NCI-H2171 treated with DMSO at 0.1 percent for 48 hours (cell line): ENCODE measurements around the gene MMD.

Experiments used
- DNase-seq: peaks from one replicate; lab custom pipeline; 2025; lab: John Stamatoyannopoulos, UW

MMD gene

DNA sequence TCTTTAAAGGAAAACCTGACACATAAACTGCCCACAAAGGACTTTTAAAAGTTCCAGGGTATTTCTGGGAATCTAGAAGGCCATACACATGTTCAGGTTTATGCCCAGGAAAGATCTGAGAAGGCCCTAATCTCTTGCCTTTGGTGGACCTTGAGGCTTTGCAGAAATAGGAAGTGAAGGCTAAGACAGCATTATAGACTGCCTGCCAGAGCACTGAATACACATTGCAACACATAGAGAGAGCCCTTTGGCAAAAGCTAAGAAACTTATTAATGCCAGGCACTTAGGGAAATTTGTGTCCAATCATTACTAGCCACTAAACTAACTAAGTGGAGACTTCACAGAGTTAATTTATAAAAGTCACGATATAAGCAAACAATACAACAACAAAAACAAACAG lies 70.4 kb downstream of the MMD start:
- no peak for DNase-seq

DNA sequence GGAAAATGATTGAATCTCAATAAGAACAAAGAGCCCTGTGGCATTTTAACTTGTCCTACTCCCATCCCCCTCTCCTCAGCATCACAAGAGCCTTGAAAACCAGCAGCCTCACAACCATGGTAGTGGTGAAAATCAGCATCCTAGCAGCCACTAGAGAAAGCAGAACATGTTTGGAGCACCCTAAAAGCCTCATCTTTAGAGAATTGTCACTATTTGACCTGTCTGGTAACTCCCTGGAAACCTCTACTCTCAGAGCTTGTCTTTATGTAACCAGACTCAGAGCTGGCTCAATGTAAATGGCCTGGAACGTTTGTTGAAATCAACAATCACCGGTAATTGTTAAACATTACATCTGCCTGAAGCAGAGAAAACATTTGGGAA lies 70.8 kb downstream of the MMD start:
- DNase-seq, result no peak

DNA sequence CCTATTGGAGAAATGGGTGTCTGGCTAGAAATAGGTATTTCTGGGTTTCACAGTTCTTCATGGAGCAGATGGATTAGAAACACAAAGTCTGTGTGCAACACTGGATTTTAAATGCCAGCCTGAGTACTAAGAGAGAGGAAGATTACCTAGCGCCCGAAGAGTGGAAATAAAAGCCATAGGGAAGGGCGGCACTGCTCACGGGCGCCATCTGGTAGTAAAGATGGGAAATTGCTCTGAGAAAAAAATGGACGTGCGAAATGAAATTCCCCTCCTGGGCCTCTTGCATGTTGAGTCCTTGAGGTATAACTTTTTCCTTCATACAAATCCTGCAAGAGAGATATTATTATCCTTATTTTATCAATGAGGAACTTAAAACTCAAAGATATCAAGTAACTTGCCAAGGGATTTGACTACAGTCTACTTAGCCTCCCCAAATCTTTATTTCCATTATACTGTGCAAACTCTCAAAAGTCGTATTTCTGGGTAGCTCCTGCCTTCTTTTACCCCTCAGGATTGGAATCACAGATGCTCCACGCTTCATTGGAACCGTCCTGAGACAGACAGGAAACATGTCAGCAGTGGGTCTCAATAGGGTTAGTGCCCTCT lies 72.8 kb downstream of the MMD start:
- peak; percentile 73 for DNase-seq

DNA sequence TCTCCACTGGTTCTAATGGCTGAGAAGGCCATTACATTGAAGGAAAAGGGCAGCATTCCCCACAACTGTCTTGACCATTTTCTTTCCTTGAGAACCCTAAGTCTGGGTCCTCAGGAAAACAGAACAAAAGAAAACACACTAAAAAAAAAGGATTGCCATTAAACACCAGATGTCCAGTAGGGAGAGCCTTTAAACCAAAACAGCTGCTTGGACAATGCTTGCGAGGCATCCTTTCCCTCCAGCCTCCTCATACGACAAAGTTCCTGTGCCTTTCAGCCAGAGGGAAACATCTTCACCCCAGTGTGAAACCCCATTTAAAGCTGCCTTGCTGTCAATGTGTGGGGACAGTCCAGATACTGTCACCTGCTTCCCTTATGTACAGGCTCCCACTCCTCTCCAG lies 74.3 kb downstream of the MMD start:
- no peak for DNase-seq

DNA sequence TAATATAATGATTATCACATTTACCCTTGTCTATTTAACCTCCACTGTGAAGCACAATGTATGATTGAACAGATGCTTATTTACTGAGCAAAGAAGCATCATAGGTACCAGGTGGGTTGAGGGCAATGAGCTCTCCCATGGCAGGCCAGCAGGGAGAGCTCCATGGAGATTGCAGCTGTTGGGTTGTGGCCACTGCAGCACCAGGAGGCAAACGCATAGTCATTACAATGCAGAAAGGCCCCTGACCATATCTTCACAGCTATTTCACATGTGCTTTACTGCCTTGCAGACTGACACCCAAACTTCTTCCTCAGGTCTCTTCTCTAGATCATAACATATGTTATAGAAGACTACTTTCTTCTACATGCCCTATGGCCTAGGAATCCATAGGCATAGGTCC lies 75.0 kb downstream of the MMD start:
- DNase-seq, result no peak

DNA sequence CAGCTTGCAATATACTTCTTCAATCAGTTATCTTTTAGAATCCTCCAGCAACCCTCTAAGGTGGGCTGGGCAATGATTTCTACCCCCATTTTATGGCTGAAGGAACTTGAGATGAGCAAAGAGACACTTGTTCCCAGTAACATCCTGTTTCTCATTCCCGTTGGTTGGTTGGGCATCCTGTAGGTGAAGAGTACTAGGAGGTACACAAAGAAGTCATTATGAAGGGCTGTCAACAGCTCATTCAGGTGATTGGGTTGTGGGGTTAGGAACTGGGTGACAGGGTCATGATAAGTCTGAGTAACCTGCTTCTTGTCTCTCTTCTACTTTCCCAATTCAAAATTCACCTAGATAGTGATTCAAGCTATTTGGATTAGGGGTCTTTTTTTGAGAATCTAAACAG lies 76.5 kb downstream of the MMD start:
- no peak for DNase-seq

DNA sequence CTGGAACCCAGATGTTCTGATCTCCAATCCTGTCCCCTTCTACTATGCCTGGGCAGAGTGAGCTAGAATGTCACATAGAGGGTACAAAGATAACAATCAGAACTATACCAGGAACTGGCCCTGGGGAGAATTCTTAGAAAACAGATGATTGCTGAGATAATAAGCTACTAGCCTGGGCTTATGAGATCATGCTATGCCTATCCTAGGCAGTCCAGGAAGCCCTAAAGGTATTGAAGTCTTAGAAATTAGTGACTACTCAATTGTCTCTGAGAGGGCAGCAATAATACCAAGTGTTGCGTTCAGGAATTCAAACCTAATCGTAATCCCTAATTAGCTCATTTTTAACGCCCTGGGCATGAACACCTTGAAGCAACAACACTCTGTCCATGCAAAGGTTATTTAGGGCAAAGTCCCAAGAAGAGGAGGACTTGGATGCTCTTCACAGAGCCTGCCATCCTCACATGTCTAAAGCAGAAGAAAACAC lies 77.1 kb downstream of the MMD start:
- no peak for DNase-seq

DNA sequence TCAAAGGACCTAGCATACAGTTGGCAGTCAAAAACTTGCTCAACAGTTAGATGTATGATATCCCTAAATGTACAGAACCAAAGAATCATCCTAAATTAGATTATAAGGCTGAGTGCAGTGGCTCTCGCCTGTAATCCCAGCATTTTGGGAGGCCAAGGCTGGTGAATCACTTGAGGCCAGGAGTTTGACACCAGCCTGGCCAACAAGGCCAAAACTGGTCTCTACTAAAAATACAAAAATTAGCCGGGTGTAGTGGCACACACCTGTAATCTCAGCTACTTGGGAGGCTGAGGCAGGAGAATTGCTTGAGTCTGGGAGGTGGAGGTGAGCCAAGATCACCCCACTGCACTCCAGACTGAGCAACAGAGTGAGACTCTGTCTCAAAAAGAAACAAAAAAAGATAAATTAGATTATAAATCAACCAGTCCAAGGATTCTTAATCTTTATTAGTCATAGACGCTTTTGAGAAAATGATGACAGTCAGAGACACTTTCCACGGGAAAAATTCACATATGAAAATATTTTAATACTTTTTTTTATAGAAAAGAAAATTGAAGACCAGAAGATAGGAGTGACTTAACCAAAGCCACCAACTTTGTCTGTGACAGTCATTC lies 77.6 kb downstream of the MMD start:
- no peak for DNase-seq

DNA sequence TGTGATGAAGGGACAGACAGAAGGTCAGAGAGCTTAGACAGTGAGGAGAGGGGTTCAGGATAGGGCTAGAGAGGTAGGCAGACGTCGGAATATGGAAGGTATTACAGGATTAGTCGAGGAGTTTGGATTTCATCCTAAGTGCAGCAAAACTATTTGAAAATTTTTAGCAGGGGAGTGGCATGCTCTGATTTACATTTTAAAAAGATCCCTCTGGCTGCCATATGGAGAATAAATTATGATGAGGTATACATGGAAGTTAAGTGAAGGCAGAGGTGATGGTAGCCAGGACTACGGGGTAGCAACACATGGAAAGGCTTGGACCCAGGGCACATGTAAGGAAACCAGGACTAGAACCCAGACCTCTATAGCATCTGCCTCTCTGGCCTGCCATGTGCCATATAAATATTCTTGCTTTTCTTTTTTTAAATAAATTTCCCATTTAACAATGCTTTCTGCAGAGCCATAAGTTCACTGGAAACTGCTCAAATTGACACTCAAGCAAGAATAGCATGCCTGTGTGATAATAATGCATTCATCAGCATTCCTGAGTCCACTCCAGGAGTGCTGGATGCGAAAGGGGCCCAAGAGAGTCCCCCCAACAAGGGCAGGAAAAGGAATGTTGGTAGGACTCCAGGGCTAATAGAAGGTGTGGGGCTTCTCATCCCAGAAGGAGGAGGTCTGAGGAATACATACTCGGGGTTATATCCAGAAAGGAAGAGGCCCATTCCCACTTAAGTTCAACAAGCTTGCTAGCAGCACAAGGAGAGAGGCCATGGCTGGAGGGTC lies 78.6 kb downstream of the MMD start:
- DNase-seq, result no peak
